Activated CD4-positive, CD25-positive, alpha-beta regulatory T cell treated with anti-CD3 and anti-CD28 coated beads, Interleukin-2, amount 50 U/mL, for 16 hours (primary cell): ENCODE results near the gene COL24A1.
"Not testable (repeated sequence)": the region's sequence is repeated elsewhere in the genome, so short reads cannot be mapped to it uniquely, and the experiment has no call there.

Experiments
- DNase-seq: peaks from one replicate; pipeline ENCODE4 v3.0.0-alpha.2; 2020; ENCODE audit warnings: low read depth, low spot score

Gene COL24A1

GRCh38 chr1:86153836-86154235 lies 2.7 kb downstream of the COL24A1 start:
- DNase-seq: no peak

GRCh38 chr1:86152887-86153286 lies 3.7 kb downstream of the COL24A1 start:
- no peak for DNase-seq

GRCh38 chr1:86151427-86151826 lies 5.1 kb downstream of the COL24A1 start:
- no peak for DNase-seq

GRCh38 chr1:86150553-86151055 lies 6.0 kb downstream of the COL24A1 start:
- no peak for DNase-seq

- no peak for DNase-seq
These were observed 7.0 kb downstream of the COL24A1 start for GRCh38 chr1:86149591-86149990.

- no peak for DNase-seq
These were observed 8.8 kb downstream of the COL24A1 start for GRCh38 chr1:86147755-86148154.

- DNase-seq: no peak
These were observed 10.0 kb downstream of the COL24A1 start for GRCh38 chr1:86146566-86146965.

GRCh38 chr1:86140281-86140880 lies 16.2 kb downstream of the COL24A1 start:
- no peak for DNase-seq

GRCh38 chr1:86138746-86139145 lies 17.8 kb downstream of the COL24A1 start:
- DNase-seq: no peak

GRCh38 chr1:86137436-86137835 lies 19.1 kb downstream of the COL24A1 start:
- no peak for DNase-seq

GRCh38 chr1:86119214-86119764 lies 37.3 kb downstream of the COL24A1 start:
- DNase-seq: no peak

GRCh38 chr1:86114816-86115400 lies 41.7 kb downstream of the COL24A1 start:
- DNase-seq: no peak

GRCh38 chr1:86114236-86114635 lies 42.3 kb downstream of the COL24A1 start:
- no peak for DNase-seq

- DNase-seq: not testable (repeated sequence)
These were observed 45.0 kb downstream of the COL24A1 start for GRCh38 chr1:86111590-86111989.

- DNase-seq: no peak
These were observed 46.0 kb downstream of the COL24A1 start for GRCh38 chr1:86110451-86111129.

- no peak for DNase-seq
These were observed 51.1 kb downstream of the COL24A1 start for GRCh38 chr1:86105533-86105866.

- no peak for DNase-seq
These were observed 51.7 kb downstream of the COL24A1 start for GRCh38 chr1:86104606-86105532.

GRCh38 chr1:86101616-86102015 lies 55.0 kb downstream of the COL24A1 start:
- no peak for DNase-seq

GRCh38 chr1:86100401-86100800 lies 56.2 kb downstream of the COL24A1 start:
- no peak for DNase-seq

GRCh38 chr1:86089765-86090164 lies 66.8 kb downstream of the COL24A1 start:
- no peak for DNase-seq

GRCh38 chr1:86085741-86086409 lies 70.7 kb downstream of the COL24A1 start:
- no peak for DNase-seq
